B cell (primary cell): Measurements from ENCODE around the gene SPX. TPM values are rescaled to one million over a fixed set of nuclear protein-coding genes. Genes with fewer than 3 reads are reported as not detected.

ENCODE experiments used
- ATAC-seq: fragments of 200-7000 bp; cut with Tn5 transposase; one replicate; pipeline ENCODE4 v1.10.0; 2021; ENCODE audit warnings: low read depth, mild to moderate bottlenecking, moderate number of reproducible peaks, moderate library complexity
- CTCF ChIA-PET: fragments of 350-600 bp; sonication (Branson Sonifier 250); formaldehyde crosslinking; loops from one replicate; lab custom pipeline; 2021; ENCODE audit warnings: antibody characterized with exemption, inconsistent platforms; lab: Charles Lee
- POLR2A ChIA-PET: fragments of 350-600 bp; sonication (Branson Sonifier 250); formaldehyde crosslinking; loops from one replicate; lab custom pipeline; 2021; ENCODE audit warnings: antibody characterized with exemption; lab: Charles Lee
- DNase-seq: peaks from one replicate; pipeline ENCODE4 v3.0.0; 2013
- H2AFZ ChIP-seq: 2 replicates; pipeline ENCODE4 v1.6.1; 2012; ENCODE audit warnings: mild to moderate bottlenecking, low read depth, low read length; ENCODE audit not compliant: insufficient read depth, poor library complexity, severe bottlenecking
- H3K27ac ChIP-seq, 2 donors: 1 replicate in 1 of 2; 2 replicates in 1 of 2; pipeline ENCODE4 v1.5.1; 2012 to 2013; ENCODE audit warnings: low read length in 2 of 2, mild to moderate bottlenecking in 2 of 2, moderate library complexity in 1 of 2
- H3K27me3 ChIP-seq, 4 experiments: fragments of 200-600 bp in 1 of 4; sonication (generic) in 1 of 4; replicated peaks in 1 of 4; 1 replicate in 2 of 4; 2 replicates in 2 of 4; pipeline versions ENCODE4 v1.6.1 to v1.7.0; 2013 to 2016; ENCODE audit warnings: low read length in 3 of 4, mild to moderate bottlenecking in 2 of 4, mixed read lengths in 1 of 4, moderate library complexity in 1 of 4; ENCODE audit not compliant: insufficient read depth in 4 of 4, control insufficient read depth in 3 of 4; ENCODE audit errors: control extremely low read depth in 1 of 4
- H3K36me3 ChIP-seq, 2 experiments: replicated peaks in 1 of 2; 1 replicate in 1 of 2; 2 replicates in 1 of 2; pipeline versions ENCODE4 v1.6.1 to v1.7.1; 2013; ENCODE audit warnings: low read length in 1 of 2; ENCODE audit not compliant: insufficient read depth in 2 of 2, control insufficient read depth in 1 of 2; ENCODE audit errors: control extremely low read depth in 1 of 2, extremely low read depth in 1 of 2
- H3K4me1 ChIP-seq, 2 donors: fragments of 200-600 bp in 1 of 2; sonication (generic) in 1 of 2; 1 replicate in 1 of 2; 2 replicates in 1 of 2; pipeline versions ENCODE4 v1.5.1 to v1.6.1; 2013 to 2017; ENCODE audit warnings: low read length in 2 of 2; ENCODE audit not compliant: control insufficient read depth in 2 of 2, insufficient read depth in 2 of 2
- H3K4me2 ChIP-seq: replicated peaks from 2 replicates; pipeline ENCODE3; 2012; ENCODE audit warnings: mild to moderate bottlenecking, low read depth, low read length; ENCODE audit not compliant: poor library complexity, severe bottlenecking
- H3K4me3 ChIP-seq, 5 experiments: fragments of 200-600 bp in 1 of 5; sonication (generic) in 1 of 5; 1 replicate in 3 of 5; 2 replicates in 2 of 5; pipeline versions ENCODE4 v1.5.1 to v1.7.0; 2011 to 2016; ENCODE audit warnings: low read length in 4 of 5, mild to moderate bottlenecking in 4 of 5, low read depth in 2 of 5, control low read depth in 1 of 5, moderate library complexity in 1 of 5; ENCODE audit not compliant: insufficient read depth in 1 of 5; ENCODE audit errors: control extremely low read depth in 1 of 5, extremely low read depth in 1 of 5
- H3K79me2 ChIP-seq: fragments of 200-600 bp; sonication (generic); one replicate; pipeline ENCODE4 v1.6.0; 2016; ENCODE audit warnings: low read length; ENCODE audit not compliant: control insufficient read depth, insufficient read depth
- H3K9ac ChIP-seq: fragments of 200-600 bp; sonication (generic); 2 replicates; pipeline ENCODE4 v1.6.1; 2017; ENCODE audit warnings: mild to moderate bottlenecking, low read length, moderate library complexity
- H3K9me3 ChIP-seq, 3 donors: one replicate each; pipeline versions ENCODE4 v1.6.1 to v1.7.1; 2013; ENCODE audit warnings: low read length in 2 of 3; ENCODE audit not compliant: control insufficient read depth in 2 of 3, insufficient read depth in 1 of 3; ENCODE audit errors: control extremely low read depth in 1 of 3
- H4K20me1 ChIP-seq: 2 replicates; pipeline ENCODE4 v1.6.0; 2012; ENCODE audit warnings: mild to moderate bottlenecking, low read length; ENCODE audit not compliant: insufficient read depth, control insufficient read depth, poor library complexity, severe bottlenecking
- H3K27ac Mint-ChIP-seq: one replicate; pipeline ENCODE4 v1.8.0; 2021; ENCODE audit warnings: mixed read lengths
- H3K27me3 Mint-ChIP-seq: one replicate; pipeline ENCODE4 v1.8.0; 2021; ENCODE audit warnings: mixed read lengths
- H3K4me1 Mint-ChIP-seq: one replicate; pipeline ENCODE4 v1.8.0; 2021; ENCODE audit warnings: mixed read lengths
- H3K4me3 Mint-ChIP-seq: one replicate; pipeline ENCODE4 v1.8.0; 2021; ENCODE audit warnings: mixed read lengths
- H3K9me3 Mint-ChIP-seq: one replicate; pipeline ENCODE4 v1.8.0; 2022; ENCODE audit warnings: mixed read lengths; ENCODE audit not compliant: insufficient read depth
- CTCF ChIP-seq: fragments of 200-600 bp; IDR thresholded peaks from one replicate; pipeline ENCODE4 v1.8.0; 2022; ENCODE audit warnings: antibody characterized with exemption, mild to moderate bottlenecking
- EZH2 ChIP-seq: IDR thresholded peaks from 2 replicates; pipeline ENCODE4 v1.6.1; 2012; ENCODE audit warnings: borderline replicate concordance, low read depth, mild to moderate bottlenecking, moderate library complexity, low read length; ENCODE audit not compliant: insufficient read depth, poor library complexity, severe bottlenecking
- WGBS: methylation state at CpG from one replicate; pipeline ENCODE4 v1.1.5; 2013; ENCODE audit warnings: missing lambda C conversion rate; ENCODE audit not compliant: insufficient coverage; 5-methylcytosine and 5-hydroxymethylcytosine counted together
- intact Hi-C: fragments of 100-400 bp; cut with micrococcal nuclease; formaldehyde crosslinking; loops from one replicate; pipeline ENCODE4 v1.10.0; 2022
- polyA plus RNA-seq: library from polyadenylated mRNA; depleted of rRNA; stranded (reverse); fragments of >200 nt; gene quantifications from 2 replicates; pipeline ENCODE4 v1.2.3, GENCODE V29; 2012
- total RNA-seq, 2 donors: library from RNA; stranded (reverse); fragments of 120-200 nt in 1 of 2; gene quantifications; 1 replicate in 1 of 2; 2 replicates in 1 of 2; pipeline versions ENCODE4 v1.2.3 to v1.2.4, GENCODE V29; 2013 to 2022

The SPX gene
- total and polyA plus RNA-seq, 2 donors (not counting 1 experiment from before 2014, with no cell fraction given) = 0.04 to 0.39 TPM

GRCh38 chr12:21566223-21566906, 40.3 kb downstream of the SPX start:
- Mint-ChIP-seq H3K27ac (no peak overlapping the region), H3K4me1 (no peaks in the 10 kb centered on the region), H3K27me3 (peaks cover 7% of the 10 kb centered on the region), H3K4me3 (no peak overlapping the region), H3K9me3 (no peaks in the 10 kb centered on the region)
- no peak overlapping the region for H3K4me2 ChIP-seq
- ChIA-PET CTCF (interaction anchor here (0.5 kb wide), 1 partner anchor 282 kb away, joined by 3 read pairs; no protein-coding TSS in a partner anchor), POLR2A (no interaction called here)
- ATAC-seq = no peak
- WGBS = no CpG with 5 or more reads among the region's 5 CpGs
- H3K4me1 ChIP-seq = no peaks in the 10 kb centered on the region
- H4K20me1 ChIP-seq = no peaks in the 10 kb centered on the region
- no peak overlapping the region for H3K27ac ChIP-seq
- intact Hi-C loops = no loop called here
- no peak overlapping the region for H3K9ac ChIP-seq
- no peak overlapping the region for H3K4me3 ChIP-seq
- H3K36me3 ChIP-seq = no peaks in the 10 kb centered on the region
- no peak overlapping the region for H2AFZ ChIP-seq
- DNase-seq = no peak
- no peaks in the 10 kb centered on the region for H3K27me3 ChIP-seq
- no peak for TF ChIP-seq CTCF
- no peak for TF ChIP-seq EZH2
- no peaks in the 10 kb centered on the region for H3K9me3 ChIP-seq
- H3K79me2 ChIP-seq = no peaks in the 10 kb centered on the region

- H3K9me3 Mint-ChIP-seq = no peaks in the 10 kb centered on the region
- Histone ChIP-seq H2AFZ (no peak overlapping the region), H3K9me3 (no peaks in the 10 kb centered on the region), H4K20me1 (no peaks in the 10 kb centered on the region), H3K4me3 (no peak overlapping the region), H3K4me2 (no peak overlapping the region), H3K27me3 (no peaks in the 10 kb centered on the region), H3K27ac (no peak overlapping the region), H3K9ac (no peak overlapping the region), H3K36me3 (no peaks in the 10 kb centered on the region), H3K79me2 (no peaks in the 10 kb centered on the region), H3K4me1 (no peaks in the 10 kb centered on the region)
- H3K4me1 Mint-ChIP-seq = no peaks in the 10 kb centered on the region
- H3K27ac Mint-ChIP-seq = no peak overlapping the region
- no peak overlapping the region for H3K4me3 Mint-ChIP-seq
- POLR2A ChIA-PET = no interaction called here
- TF ChIP-seq CTCF (no peak), EZH2 (no peak)
- intact Hi-C loops = no loop called here
- no peak for DNase-seq
- ATAC-seq = no peak
- WGBS = 100% methylated on average over 3 of the region's 3 CpGs
- H3K27me3 Mint-ChIP-seq = peaks cover 7% of the 10 kb centered on the region
- CTCF ChIA-PET = no interaction called here
These were observed 40.9 kb downstream of the SPX start for GRCh38 chr12:21566907-21567394.
